GM21381 (cell line): ENCODE data around the gene PCGF3.
"Not testable (repeated sequence)": the region's sequence is repeated elsewhere in the genome, so short reads cannot be mapped to it uniquely, and the experiment has no call there.

Experiments used
- ATAC-seq: cut with Tn5 transposase; IDR thresholded peaks from one replicate; pipeline ENCODE4 v1.9.1; 2021; ENCODE audit warnings: mild to moderate bottlenecking, moderate library complexity; ENCODE audit not compliant: unreplicated experiment

PCGF3 gene

DNA sequence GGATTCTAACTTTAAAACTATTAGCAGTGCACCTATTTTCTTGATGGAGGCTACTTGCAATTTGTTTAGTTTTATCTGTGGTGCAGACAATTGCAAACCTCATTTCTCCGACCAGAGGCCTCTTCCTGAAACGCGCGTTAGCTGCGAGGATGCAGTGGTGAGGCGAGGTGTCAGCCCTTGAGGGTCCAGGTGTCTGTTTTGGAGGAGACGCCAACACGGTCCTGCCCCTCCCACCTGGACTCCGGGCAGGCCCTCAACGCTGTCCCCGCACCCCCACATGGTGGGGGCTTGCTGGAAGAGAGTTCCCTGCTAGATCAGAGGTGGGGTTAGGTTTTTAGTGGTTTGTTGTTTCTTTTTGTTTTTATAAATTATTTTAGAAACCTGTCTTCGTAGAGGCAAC, 34.4 kb downstream of the PCGF3 start:
- ATAC-seq = no peak

DNA sequence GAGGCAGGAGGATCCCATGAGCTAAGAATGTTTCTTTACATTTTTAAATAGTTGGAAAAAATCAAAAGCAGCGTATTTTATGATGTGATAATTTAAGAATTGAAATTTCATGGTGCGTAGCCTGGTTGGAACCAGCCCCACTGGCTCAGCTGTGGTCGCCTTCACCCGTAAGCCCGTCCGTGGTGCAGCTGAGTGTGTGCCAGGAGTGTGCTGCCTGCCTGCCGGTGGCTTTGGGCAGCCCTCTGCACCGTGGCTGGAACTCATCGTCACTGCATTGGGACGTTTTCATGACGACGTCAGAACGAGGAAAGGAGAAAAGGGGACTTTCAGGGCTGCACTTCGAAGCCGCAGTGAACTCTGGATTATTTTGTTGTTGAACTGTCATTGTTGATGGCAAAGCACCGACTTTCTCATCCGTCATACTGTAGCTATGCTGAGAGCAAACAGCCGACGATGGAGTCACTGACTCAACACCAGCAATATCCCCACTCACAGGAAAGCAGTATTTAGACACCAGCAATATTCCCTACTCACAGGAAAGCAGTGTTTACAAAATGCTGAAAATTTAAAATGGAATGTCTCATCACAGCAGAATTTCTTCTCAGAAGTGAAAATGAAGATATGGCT, 35.1 kb downstream of the PCGF3 start:
- ATAC-seq = no peak

DNA sequence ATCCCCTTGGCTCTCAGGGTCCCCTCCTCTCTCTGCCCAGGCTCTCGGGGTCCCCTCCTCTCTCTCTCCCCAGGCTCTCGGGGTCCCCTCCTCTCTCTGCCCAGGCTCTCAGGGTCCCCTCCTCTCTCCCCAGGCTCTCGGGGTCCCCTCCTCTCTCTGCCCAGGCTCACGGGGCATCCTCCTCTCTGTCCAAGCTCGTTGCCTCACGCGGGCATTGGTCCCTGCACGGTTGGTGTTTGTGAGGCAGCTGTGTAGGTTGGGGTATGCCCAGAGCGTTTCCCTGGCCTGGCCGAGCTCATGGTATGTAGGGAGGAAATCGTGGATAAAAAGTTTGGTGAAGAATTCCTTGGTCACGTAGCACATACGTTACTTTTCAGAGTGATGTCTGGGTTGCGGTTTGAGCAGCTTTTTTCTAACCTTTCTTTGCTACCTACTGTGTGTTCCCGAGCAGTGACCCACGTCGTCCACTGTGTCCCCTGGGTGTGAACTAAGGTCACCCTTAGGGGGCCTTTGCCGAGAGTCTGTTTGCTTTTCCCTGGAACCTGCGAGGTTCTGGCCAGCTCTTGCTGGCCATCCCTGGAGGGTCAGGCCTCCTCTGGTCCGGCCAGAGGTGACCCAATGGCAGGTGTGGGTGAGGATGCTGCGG, 36.6 kb downstream of the PCGF3 start:
- no peak for ATAC-seq

DNA sequence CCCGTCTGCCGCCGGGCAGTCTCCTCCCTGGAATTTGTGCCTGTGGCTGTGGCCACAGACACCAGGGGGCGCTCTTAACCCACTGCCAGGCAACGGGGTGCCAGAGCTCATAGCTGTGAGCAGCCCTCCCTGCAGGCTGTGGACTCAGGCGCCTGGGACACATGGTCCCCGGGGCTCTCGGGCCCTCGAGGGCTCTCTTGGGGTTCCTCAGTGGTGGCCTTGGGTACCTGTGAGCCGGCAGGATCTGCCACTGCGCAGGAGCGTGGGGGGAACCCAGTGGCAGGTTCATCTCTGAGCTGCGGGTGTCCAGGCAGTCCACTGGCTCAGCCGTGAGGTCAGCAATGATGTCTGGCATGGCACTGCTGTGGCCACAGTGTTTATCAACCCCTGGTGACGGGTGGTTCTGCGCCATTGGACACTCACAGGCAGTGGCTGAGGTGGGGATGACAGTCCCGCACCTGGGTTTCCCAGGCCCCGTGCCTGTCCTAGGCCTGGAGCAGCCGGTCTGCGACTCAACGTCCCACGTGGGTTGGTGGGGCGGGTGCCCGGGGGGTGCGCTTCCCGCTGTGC, 37.2 kb downstream of the PCGF3 start:
- no peak for ATAC-seq

DNA sequence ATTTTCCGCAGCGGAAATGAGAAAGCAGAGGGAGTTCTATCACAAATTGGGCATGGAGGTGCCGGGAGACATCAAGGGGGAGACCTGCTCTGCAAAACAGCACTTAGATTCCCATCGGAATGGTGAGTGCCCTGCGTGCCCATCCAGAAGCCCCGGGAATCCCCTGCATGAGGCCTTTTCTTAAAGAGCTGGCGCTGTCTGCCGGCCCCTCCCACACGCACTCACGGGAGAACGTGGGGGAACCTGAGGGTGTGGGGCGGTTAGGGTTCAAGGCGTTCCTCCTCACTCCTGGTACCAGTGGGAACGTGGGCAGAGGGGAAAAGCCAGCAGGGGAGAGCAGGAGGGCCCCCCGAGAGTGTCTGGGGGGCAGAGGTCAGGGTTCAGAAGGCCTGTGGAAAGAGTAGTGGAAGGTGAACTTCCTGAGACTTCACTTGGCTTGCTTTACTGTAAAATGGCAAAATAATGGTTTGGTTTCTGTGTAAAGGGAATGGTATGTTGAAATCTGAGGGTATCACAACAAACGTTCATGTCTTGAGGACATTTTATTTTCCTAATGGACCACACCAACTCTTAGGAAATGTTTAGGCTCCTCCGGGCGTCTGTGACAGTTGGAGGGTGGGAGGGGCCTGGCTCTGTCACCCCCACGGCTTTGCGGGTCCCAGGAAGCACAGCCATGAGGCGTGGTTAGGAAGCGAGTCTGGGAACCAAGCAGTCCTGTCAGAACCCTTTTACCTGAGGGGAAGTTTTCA, 38.0 kb downstream of the PCGF3 start:
- no peak for ATAC-seq

DNA sequence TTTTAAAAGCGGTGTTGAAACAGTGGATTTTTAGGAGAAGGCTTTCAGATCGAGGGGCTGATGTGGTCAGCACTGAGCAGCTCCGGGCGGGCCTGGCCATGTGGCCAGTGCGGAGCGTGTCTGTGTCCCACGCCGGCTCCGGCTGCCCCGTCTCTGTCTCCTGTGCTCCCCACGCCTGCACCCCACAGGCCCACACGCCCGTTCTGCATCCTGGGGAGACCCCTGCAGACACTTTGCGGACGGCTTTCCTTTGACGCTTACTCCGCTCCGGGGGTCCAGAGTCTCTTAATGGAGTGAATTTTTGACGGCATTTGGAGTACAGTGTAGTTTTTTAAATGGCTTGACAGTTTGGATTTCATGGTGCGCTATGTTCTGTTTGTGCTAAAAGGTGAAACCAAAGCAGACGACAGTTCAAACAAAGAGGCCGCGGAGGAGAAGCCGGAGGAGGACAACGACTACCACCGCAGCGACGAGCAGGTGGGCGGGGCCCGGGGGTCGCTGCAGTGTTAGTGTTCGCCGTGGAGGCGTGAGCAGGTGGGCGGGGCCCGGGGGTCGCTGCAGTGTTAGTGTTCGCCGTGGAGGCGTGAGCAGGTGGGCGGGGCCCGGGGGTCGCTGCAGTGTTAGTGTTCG, 38.7 kb downstream of the PCGF3 start:
- no peak for ATAC-seq

DNA sequence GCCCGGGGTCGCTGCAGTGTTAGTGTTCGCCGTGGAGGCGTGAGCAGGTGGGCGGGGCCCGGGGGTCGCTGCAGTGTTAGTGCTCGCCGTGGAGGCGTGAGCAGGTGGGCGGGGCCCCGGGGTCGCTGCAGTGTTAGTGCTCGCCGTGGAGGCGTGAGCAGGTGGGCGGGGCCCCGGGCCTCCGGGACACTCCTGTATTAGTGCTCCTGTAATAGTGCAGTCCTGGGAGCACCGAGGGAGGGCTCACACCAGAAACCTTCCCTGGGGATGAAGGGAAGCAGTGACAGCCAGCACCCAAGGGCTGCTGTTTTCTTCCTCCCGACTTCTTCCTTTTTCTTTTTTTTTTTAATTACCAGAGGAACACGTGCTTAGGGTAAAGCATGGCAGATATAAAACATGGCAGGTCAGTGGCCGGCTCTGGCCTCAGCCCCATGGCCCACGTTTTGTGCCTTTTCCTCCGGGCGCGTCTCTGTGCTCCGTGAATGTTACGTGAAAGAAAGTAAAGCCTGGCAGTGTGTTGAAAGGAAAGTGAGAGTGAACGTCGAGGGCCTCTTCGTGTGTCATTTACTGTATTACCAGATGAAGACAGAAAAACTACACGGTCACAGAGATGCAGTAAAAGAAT, 42.0 kb downstream of the PCGF3 start:
- ATAC-seq = no peak

DNA sequence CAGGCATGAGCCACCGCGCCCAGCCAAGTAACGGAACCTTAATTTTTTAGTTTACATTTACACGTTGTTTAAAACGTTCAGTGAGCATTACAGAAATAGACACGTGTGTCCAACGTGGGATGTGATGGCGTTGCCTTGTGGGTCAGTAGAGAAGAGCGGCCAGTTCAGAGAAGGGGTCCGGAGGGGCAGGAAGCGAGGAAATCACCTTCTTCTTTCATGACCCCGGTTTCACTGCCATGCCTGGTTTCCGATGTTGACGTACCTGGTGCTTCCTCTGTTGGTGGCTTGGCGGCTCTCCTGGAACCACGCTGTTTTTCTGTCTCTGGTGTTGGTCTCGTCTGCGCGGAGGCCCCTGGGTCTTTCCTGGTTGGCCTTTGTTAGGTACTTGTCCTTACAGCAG, 42.8 kb downstream of the PCGF3 start:
- ATAC-seq = no peak

DNA sequence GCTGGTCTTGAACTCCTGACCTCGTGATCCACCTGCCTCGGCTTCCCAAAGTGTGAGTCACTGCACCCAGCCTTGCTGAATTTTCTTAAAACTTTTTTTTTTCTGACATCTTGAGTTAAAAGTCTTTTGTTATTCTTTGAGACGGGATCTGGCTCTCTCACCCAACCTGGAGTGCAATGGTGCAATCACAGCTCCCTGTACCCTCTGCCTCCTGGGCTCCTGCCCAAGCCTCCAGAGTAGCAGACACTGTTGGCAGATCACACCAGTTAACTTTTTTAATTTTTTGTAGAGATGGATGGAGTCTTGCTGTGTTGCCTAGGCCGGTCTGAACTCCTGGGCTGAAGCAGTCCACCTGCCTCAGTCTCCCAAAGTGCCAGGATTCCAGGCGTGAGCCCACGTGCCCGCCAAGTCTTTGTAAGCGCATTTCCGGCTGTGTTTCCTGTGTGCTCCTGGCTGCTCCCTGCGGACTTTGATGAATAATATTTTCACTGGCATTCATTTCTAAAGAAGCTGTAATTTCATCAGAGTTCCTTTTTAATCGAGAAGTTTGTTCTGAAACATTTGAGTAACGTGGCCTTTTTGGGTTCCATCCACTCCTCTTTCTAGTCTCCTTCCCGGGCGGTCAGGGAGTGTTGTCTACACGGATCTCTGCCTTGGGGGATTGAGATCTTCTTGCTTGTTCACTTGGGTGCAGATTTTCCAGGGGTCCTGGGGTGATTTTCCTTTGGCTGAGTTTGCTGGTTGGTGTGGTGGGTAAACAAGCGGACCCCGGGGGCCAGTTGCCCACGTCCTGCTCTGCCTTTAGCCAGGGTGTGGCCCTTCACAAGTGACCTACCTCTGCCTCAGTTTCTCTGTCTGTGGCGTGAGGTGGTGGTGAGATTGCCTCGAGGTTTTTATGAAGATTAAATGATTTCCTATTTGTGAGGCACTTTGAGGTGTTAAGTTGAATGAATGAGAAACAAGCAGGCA, 44.4 kb downstream of the PCGF3 start:
- no peak for ATAC-seq

DNA sequence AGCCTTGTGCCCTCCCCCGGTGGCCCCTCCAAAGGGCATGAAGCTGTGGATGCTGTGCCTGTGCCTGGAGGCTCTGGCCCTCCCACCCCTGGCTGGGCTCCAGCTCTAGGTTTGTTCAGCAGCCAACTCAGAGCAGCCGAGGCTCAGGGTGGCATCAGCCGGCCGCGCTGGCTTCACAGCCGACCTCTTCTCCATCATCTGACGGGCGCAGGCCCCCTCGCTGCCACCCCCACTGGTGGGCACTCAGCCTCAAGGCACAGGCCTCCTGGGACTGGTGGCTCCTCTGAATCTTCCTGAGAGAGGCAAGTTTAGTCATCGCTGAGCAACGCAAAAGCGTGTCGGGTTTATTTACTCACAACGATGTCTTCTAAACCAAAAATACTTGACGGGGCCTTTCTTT, 46.0 kb downstream of the PCGF3 start:
- ATAC-seq = no peak

DNA sequence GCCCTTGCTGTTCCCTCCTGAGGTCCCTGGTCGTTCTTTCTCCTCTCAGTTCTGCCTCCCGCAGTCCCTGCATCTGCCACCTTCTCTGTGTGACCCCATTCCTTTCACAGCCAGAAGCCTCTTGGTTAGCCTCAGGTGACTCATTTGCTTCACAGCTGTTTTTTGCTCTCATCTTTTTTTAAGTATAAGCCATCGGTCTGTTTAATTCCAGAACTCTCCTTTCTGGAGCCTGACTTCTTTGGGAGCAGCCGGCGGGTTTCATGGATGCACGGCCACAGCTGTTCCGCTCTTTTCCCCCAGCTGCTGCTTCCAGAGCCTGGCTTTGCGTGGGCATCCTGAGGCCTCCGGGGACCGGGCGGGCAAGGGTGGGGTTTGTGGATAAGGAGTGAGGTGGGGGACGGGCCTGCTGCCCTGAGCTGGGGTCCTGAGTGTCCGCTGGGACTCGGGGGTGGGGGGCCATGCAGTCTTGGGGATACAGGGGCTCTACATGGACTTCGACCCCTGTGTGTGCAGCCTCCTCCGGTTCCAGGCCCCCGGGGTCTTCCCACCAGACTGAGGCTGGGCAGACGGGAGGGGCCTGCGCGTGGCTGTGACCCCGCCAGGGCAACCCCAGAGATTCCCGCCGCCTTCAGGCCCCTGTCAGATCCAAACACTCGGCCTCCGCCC, 46.7 kb downstream of the PCGF3 start:
- ATAC-seq = no peak

DNA sequence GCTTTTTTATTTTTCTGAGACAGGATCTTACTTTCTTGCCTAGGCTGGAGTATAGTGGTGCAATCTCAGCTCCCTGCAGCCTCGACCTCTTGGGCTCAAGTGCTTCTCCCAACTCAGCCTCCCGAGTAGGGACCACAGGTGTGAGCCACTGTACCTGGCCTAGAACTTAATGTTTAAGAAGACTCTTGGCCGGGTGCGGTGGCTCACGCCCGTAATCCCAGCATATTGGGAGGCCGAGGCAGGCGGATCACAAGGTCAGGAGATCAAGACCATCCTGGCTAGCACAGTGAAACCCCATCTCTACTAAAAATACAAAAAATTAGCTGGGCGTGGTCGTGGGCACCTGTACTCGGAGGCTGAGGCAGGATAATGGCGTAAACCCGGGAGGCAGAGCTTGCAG, 47.6 kb downstream of the PCGF3 start:
- ATAC-seq = not testable (repeated sequence)

DNA sequence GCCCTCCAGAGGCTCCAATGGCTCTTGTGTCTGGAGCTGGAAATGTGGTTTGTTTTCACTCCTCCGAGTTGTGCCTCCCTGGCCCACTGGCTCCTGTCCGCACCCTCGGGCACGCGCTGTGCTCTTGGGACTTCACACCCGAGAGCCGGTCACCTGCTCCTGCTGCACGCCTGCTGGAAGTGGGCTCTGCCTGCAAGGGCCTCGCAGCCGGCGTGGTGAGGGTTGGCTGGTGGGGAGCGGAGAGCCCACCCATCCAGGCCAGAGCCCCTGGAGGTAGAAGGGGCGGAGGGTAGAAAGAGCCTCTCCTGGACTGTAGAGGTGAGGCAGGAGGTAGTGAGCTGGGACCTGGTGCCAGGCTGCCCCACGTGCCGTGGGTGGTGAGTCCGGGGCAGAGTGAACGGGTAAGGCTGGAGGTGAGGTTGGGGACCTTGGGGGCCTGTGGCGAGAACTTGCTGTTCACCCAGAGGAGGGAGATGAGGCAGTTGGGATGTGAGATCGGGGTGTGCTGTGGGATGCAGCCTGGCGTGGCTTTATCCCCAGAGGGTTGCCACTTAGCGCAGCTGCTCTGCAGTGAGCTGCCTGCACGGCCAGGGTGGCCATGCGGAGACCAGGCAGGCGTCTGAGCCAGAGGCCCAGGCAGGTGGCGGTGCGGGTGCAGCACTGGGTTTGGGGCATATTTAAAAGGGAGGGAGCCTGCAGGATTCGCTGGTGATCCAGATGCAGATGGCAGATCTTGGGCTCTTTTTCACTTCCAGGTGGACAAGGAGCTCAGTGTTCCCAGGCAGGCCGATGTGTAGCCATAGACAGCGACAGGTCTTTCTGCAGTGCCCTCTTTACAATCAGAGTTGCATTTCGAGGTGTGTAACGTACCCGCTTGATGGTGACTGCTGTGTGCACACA, 48.8 kb downstream of the PCGF3 start:
- ATAC-seq = no peak

DNA sequence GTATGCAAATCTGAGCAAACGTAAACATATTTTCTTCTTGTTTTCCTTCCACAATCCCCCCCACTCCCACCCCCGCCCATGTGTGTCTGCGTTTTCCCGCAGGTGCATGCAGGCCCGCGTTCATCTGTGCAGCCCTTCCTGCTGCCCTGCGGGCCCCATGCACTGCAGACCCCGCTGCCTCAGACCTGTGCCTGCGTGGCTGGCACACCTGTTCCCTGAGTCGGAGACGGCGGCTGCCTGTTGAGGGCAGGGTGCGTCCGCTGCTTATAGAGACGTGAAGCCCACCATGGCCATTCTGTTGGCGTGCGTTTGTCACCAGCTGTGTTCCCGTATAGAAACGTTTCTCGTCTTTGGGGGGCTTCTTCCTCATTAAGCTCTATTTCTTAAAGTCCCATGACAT, 51.5 kb downstream of the PCGF3 start:
- ATAC-seq = no peak

DNA sequence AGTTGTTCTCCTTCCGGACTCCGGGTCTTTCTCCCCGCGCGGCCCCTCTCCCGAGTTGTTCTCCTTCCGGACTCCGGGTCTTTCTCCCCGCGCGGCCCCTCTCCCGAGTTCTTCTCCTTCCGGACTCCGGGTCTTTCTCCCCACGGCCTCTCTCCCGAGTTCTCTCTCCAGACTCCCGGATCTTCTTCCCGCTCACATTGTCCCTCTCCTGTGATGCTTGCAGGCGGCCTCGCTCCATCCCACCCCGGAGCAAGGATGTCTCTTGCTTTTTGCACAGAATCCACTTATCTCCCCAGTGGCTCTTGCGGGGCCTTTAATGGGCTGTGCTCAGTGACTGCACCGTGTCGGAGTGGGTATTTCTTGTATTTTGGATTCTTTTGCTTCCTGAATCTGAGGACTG, 54.2 kb downstream of the PCGF3 start:
- not testable (repeated sequence) for ATAC-seq

DNA sequence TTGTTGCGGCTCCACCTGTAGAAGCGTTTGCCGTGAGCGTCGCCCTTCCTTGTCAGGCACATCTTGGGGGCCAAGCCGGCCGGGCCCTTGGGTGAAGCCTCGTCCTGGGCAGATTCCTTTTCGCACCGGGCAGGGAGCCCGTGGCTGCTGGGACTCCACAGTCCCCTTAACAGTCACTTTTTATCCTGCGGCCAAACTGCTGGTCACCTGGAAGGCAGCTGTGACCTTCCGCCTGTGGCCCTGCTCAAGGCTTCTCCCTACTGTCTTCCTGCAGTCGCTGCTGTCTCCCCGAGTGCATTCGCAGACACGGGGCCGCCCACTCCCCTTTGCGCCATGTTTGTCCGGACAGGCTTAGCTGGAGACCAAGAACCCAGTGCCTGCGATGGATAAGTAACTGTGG, 55.0 kb downstream of the PCGF3 start:
- ATAC-seq = no peak

DNA sequence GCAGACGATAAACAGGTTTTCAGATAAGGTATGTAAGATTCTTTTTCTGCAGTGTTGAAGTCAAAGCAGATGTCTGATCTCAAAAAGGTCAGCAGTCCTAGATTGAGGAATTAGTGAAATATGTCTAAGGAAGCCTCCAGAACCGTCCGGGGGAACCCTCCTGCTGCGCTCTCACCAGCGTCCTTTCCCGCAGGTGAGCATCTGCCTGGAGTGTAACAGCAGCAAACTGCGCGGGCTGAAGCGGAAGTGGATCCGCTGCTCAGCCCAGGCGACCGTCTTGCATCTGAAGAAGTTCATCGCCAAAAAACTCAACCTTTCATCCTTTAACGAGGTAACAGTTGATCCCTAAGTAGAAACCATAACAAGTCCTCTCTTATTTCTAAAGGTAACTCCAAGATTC, 55.5 kb downstream of the PCGF3 start:
- no peak for ATAC-seq

DNA sequence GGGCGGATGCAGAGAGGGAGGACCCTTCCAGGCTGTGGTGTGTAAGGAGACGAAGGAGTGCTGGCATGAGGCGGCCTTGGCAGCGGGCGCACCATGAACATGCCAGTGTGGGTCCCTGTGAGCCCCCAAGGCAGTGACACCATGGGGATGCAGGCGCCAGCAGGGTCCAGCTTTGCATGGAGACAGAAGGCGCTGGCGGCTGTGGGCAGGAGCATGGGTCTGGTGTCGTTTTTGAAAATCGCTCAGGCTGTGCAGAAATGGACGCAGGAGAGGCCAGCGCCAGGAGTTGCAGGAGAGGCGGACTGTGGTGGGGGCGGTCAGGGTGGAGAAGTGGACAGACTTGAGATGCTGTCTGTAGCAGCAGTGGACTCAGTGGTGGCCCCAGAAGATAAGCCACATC, 56.1 kb downstream of the PCGF3 start:
- ATAC-seq = no peak
